ENCODE measurements around the gene TRIM27.
"Not testable (repeated sequence)": the region's sequence is repeated elsewhere in the genome, so short reads cannot be mapped to it uniquely, and the experiment has no call there.

The TRIM27 gene

GRCh38 chr6:28868873-28869272 lies 54.9 kb downstream of the TRIM27 start:
- H3K79me2 ChIP-seq (ENCODE audit: insufficient read depth, low read length) = no peaks in the 10 kb centered on the region
- no peak overlapping the region for H2AFZ ChIP-seq (ENCODE audit: low read depth, low read length)
- H3K9me3 ChIP-seq (ENCODE audit: insufficient read depth, low read length, severe bottlenecking) = peaks cover 3% of the 10 kb centered on the region
- H3K9ac ChIP-seq (ENCODE audit: low read depth, low read length) = no peak overlapping the region
- H3K27ac ChIP-seq (ENCODE audit: low read length) = no peak overlapping the region
- H3K27me3 ChIP-seq (ENCODE audit: insufficient read depth, low read length, poor library complexity) = no peaks in the 10 kb centered on the region
- H3K36me3 ChIP-seq (ENCODE audit: insufficient read depth, low read length) = no peaks in the 10 kb centered on the region
- no peak overlapping the region for H3K4me3 ChIP-seq (ENCODE audit: low read depth in 1 of 2, low read length in 2 of 2)
- TF ChIP-seq EZH2 (IDR thresholded peaks at IDR 0.05; ENCODE audit: borderline replicate concordance, low read depth, low read length, severe bottlenecking) (no peak), CTCF (IDR thresholded peaks at IDR 0.05; ENCODE audit: borderline replicate concordance, extremely low read depth, low read length, poor library complexity, severe bottlenecking) (no peak)
- H3K4me1 ChIP-seq (ENCODE audit: insufficient read depth, low read length) = peaks cover 35% of the 10 kb centered on the region
- no peaks in the 10 kb centered on the region for H4K20me1 ChIP-seq (ENCODE audit: insufficient read depth, low read length)
- DNase-seq = no peak
- no peak for ATAC-seq (ENCODE audit: insufficient read depth, low read depth)
- H3K4me2 ChIP-seq (ENCODE audit: insufficient read depth, low read length) = no peak overlapping the region

- no peaks in the 10 kb centered on the region for H3K79me2 ChIP-seq (ENCODE audit: insufficient read depth, low read length)
- peaks cover 3% of the 10 kb centered on the region for H3K9me3 ChIP-seq (ENCODE audit: insufficient read depth, low read length, severe bottlenecking)
- peak overlapping the region in 1 of 2 experiments; percentile 59; a peak in 2 of 4 replicates for H3K4me3 ChIP-seq (ENCODE audit: low read depth in 1 of 2, low read length in 2 of 2)
- peak overlapping the region; percentile 70 for H3K9ac ChIP-seq (ENCODE audit: low read depth, low read length)
- ATAC-seq (ENCODE audit: insufficient read depth, low read depth) = peak; percentile 7; the same call in 2 of the 3 replicates
- peak overlapping the region; percentile 80 for H2AFZ ChIP-seq (ENCODE audit: low read depth, low read length)
- H3K4me2 ChIP-seq (ENCODE audit: insufficient read depth, low read length) = peak overlapping the region; percentile 74
- DNase-seq = no peak
- H3K36me3 ChIP-seq (ENCODE audit: insufficient read depth, low read length) = no peaks in the 10 kb centered on the region
- no peaks in the 10 kb centered on the region for H4K20me1 ChIP-seq (ENCODE audit: insufficient read depth, low read length)
- TF ChIP-seq CTCF (IDR thresholded peaks at IDR 0.05; ENCODE audit: borderline replicate concordance, extremely low read depth, low read length, poor library complexity, severe bottlenecking) (no peak), EZH2 (IDR thresholded peaks at IDR 0.05; ENCODE audit: borderline replicate concordance, low read depth, low read length, severe bottlenecking) (no peak)
- peaks cover 47% of the 10 kb centered on the region for H3K4me1 ChIP-seq (ENCODE audit: insufficient read depth, low read length)
- H3K27ac ChIP-seq (ENCODE audit: low read length) = peak overlapping the region; percentile 87
- H3K27me3 ChIP-seq (ENCODE audit: insufficient read depth, low read length, poor library complexity) = no peaks in the 10 kb centered on the region
Measured at GRCh38 chr6:28867086-28867409, 56.7 kb downstream of the TRIM27 start.

- H3K4me2 ChIP-seq (ENCODE audit: insufficient read depth, low read length) = peak overlapping the region; percentile 74
Measured at GRCh38 chr6:28866205-28867085, 57.3 kb downstream of the TRIM27 start.

GRCh38 chr6:28865401-28866204 lies 58.2 kb downstream of the TRIM27 start:
- H3K36me3 ChIP-seq (ENCODE audit: insufficient read depth, low read length) = no peaks in the 10 kb centered on the region
- H3K27ac ChIP-seq (ENCODE audit: low read length) = peak overlapping the region; percentile 87
- H3K9me3 ChIP-seq (ENCODE audit: insufficient read depth, low read length, severe bottlenecking) = peaks cover 3% of the 10 kb centered on the region
- peak; percentile 90 for DNase-seq
- peak overlapping the region; percentile 74 for H3K4me2 ChIP-seq (ENCODE audit: insufficient read depth, low read length)
- H3K27me3 ChIP-seq (ENCODE audit: insufficient read depth, low read length, poor library complexity) = no peaks in the 10 kb centered on the region
- peak; percentile 52 for ATAC-seq (ENCODE audit: insufficient read depth, low read depth)
- H3K4me1 ChIP-seq (ENCODE audit: insufficient read depth, low read length) = peaks cover 47% of the 10 kb centered on the region
- peak overlapping the region; percentile 70 for H3K9ac ChIP-seq (ENCODE audit: low read depth, low read length)
- H4K20me1 ChIP-seq (ENCODE audit: insufficient read depth, low read length) = no peaks in the 10 kb centered on the region
- no peak for TF ChIP-seq EZH2 (IDR thresholded peaks at IDR 0.05; ENCODE audit: borderline replicate concordance, low read depth, low read length, severe bottlenecking)
- TF ChIP-seq CTCF (IDR thresholded peaks at IDR 0.05; ENCODE audit: borderline replicate concordance, extremely low read depth, low read length, poor library complexity, severe bottlenecking) = no peak
- H3K79me2 ChIP-seq (ENCODE audit: insufficient read depth, low read length) = no peaks in the 10 kb centered on the region
- H2AFZ ChIP-seq (ENCODE audit: low read depth, low read length) = peak overlapping the region; percentile 45; the same call in 1 of the 2 replicates
- peak overlapping the region in 1 of 2 experiments; percentile 59; a peak in 2 of 4 replicates for H3K4me3 ChIP-seq (ENCODE audit: low read depth in 1 of 2, low read length in 2 of 2)

More at GRCh38 chr6:28866205-28867085, 57.3 kb downstream of the TRIM27 start:
- ATAC-seq (ENCODE audit: insufficient read depth, low read depth) (peak; percentile 71), DNase-seq (peak; percentile 84)
- H4K20me1 ChIP-seq (ENCODE audit: insufficient read depth, low read length); H3K27me3 ChIP-seq (ENCODE audit: insufficient read depth, low read length, poor library complexity); H3K36me3 ChIP-seq (ENCODE audit: insufficient read depth, low read length); H3K9me3 ChIP-seq (ENCODE audit: insufficient read depth, low read length, severe bottlenecking); H3K79me2 ChIP-seq (ENCODE audit: insufficient read depth, low read length): not testable (repeated sequence)
- Histone ChIP-seq H2AFZ (ENCODE audit: low read depth, low read length) (peak overlapping the region; percentile 80), H3K4me1 (ENCODE audit: insufficient read depth, low read length) (peaks cover 47% of the 10 kb centered on the region), H3K27ac (ENCODE audit: low read length) (peak overlapping the region; percentile 87), H3K4me3 (ENCODE audit: low read depth in 1 of 2, low read length in 2 of 2) (peak overlapping the region; percentile 28 to 59; a peak in 3 of 4 replicates), H3K9ac (ENCODE audit: low read depth, low read length) (peak overlapping the region; percentile 70)
